ENCODE data around the gene TMEM115.
A peak's percentile ranks its signal among the peaks of the same experiment; 100 is the strongest.

The TMEM115 gene

GRCh38 chr3:50331364-50331907 is 27.9 kb downstream of the TMEM115 start:
- no peak for DNase-seq (ENCODE audit: low read depth)

GRCh38 chr3:50330330-50330729 is 29.0 kb downstream of the TMEM115 start:
- DNase-seq (ENCODE audit: low read depth) = no peak

- peak; percentile 90 for DNase-seq (ENCODE audit: low read depth)
Measured at GRCh38 chr3:50327943-50328691, 31.2 kb downstream of the TMEM115 start, which contains the start of gene TUSC2. Gene TUSC2, minus strand, starts transcription at chr3:50328223. Its CDS starts 124 bp downstream, at chr3:50328099.

GRCh38 chr3:50327129-50327528 is 32.2 kb downstream of the TMEM115 start:
- no peak for DNase-seq (ENCODE audit: low read depth)

DNA sequence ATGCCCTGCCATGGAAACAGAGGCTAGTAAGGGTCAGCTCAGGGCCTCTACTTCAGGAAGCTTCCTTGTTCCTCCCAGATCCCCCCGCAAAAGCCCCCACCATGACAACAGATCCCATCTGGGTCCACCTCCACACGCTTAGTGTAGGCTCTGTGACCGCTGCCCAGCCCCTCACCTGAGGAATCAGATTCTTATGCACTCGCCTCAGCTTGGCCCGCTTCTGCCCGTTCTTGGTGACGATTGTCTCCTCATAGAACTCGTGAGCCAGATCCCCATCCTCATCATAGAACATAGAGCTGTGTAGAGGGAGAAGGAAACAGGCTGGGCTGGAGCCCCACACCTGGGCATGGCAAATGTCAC is 33.2 kb downstream of the TMEM115 start:
- DNase-seq (ENCODE audit: low read depth) = no peak

DNA sequence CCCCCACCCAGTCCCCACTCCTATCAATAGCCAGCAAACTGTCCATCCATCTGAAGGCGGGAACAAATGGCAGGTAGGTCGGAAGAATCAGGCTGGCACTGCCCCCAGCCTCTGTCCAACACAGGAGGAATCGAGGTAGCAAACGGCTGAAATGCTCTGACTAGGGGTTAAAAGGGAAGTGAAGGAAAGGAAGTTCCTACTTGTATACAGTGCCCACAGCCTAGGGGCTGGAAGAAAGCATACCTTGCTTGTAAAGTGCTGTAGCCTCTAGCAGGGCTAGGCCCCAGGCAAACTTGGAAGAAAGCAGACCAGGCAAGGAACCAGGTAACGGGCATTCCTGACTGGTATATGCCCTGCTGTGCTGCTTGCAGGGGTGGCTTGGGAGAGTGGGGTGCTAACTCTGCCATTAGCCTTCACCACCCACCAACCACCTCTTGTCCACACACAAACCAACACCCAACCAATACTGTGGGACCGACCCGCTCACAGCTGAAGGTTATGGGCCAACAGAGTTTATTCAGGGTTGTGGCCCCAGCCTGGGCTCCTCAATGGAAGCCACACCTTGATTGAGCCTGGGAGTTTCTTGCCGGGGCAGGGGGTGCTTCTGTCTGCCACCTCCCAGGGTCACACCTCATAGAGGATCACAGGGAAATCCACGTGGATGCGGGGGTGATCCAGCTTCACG is 33.7 kb downstream of the TMEM115 start:
- DNase-seq (ENCODE audit: low read depth) = no peak

- DNase-seq (ENCODE audit: low read depth) = no peak
Measured at GRCh38 chr3:50325113-50325480, 34.2 kb downstream of the TMEM115 start.

GRCh38 chr3:50324351-50325112 is 34.8 kb downstream of the TMEM115 start:
- peak; percentile 26 for DNase-seq (ENCODE audit: low read depth)

DNA sequence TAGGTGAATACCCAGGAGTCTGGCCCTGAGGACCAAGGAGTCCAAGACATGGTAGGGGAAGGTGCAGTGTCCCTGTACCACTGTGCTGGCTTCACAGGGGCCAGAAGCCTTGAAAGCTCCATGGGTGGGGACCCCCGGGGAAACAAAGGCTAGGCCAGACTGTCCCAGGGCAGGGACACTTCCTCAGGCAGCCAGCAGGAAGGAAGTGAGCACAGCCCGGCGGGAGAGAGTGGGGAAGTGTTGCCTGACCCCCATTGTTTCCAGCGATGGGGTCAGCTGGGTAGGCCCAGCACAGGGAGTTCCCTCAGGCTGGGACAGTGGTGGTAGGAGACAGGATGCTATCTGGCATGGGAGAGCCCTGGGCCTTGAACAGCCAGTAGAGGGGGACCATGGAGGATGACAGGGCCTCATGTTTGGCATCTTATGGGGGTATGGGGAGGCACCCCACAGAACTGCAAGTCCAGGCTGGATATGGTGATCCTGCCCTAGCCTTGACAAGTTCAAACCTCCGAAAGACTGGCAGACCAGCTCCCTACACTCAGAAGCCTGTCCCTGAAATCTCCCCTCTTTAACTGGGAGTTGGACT is 35.6 kb downstream of the TMEM115 start:
- DNase-seq (ENCODE audit: low read depth) = no peak

DNA sequence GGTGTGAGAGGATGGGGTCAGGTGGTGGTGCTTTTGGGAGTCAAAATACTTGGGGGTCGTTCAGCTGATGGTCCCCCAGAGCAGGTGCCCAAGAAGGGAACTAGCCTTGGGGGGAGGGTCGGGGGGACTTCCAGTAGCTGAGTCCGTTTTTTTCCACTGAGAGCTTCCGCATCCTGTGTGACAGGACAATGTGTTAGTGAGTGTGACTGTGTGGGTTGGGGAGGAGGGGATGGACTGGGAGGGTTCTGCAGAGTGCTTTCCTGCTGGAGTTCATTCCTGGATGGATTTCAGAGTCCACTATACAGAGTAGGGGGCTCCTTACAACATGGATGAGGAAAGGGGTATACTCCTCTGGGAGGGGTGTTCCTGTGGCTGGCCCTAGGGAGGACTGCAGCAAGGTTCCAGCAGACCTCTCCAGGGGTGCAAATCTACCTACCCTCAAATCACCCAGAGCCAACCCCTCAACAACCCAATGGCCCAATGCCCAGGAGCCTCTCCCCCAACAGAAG is 36.2 kb downstream of the TMEM115 start:
- DNase-seq (ENCODE audit: low read depth) = no peak

- no peak for DNase-seq (ENCODE audit: low read depth)
Measured at GRCh38 chr3:50322386-50323091, 36.8 kb downstream of the TMEM115 start, which contains the start of gene HYAL2. Gene HYAL2, minus strand, starts transcription at chr3:50322745. Its CDS starts 2,256 bp downstream, at chr3:50320489.

DNA sequence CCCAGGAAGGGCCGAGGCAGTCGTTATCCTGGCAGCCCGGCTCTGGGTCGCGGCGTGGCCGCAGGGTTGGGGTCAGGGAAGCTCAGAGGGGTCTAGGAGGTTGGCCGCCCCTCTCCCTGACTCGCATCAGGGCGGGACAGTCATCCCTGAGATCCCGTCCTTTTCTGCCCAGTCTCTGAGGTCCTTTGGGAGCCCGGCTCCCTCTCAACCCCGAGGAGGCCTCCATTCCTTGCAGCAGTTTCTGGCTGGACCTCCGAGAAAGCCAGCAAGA is 37.3 kb downstream of the TMEM115 start:
- no peak for DNase-seq (ENCODE audit: low read depth)

DNA sequence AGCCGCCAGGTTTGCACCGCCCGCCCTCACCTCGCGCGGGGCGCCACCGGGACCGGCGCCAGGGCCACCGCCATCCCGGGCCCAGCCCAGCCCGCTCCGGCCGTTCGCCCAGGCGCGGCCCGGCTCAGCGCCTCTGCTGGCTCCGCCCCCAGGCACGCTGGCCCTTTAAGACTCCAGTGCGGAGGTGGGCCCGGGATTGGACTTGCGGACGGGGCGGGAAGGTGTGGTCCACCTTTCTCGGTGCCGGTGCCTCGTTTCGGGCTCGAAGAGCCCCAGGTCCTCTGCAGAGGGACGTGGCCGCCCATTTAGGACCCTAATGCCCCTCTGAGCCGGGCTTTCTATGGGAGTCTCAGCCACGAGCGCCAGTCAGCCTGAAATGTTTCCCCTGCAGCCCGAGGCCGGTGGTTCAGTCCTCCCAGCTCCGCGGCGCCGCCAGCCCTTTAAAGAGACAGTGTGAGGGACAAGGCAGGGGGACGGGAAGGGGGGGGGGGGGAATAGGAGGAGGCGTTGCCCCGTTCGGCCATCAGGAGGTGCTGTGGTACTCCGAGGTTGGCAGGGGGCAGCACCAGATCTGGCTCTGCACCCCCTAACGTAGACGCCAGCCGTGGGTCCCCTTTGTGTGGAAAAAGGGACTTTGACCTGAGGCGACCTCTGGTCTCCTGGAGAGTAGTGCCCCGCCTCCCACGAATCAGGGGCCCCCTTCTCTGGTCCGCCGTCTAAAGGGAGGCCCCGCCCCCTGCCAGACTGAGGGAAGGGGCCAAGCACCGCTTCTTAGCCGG is 37.8 kb downstream of the TMEM115 start:
- DNase-seq (ENCODE audit: low read depth) = peak; percentile 61

DNA sequence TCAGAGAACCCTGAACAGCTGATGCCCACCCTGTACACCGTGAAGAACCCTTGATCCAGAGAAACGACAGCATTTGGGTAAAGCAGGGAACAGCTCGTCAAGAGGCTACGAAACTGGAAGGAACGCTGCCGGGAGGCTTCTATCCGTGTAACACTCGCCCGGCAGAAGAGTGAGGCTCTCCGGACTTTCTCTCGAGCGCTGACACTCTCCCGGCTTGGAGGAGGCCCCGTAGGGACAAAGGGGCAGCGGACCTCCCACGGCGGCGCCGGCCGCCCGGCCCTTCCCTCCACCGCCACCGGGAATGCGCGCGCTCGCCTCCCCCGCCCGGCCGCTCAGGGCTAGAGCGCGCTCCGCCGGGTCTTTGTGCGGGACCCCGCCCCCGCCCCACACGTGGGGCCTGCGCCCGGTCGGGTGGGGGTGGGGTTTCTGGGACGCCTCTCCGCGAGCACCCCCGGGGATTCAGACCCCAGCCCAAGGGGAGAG is 38.4 kb downstream of the TMEM115 start:
- DNase-seq (ENCODE audit: low read depth) = peak; percentile 37

DNA sequence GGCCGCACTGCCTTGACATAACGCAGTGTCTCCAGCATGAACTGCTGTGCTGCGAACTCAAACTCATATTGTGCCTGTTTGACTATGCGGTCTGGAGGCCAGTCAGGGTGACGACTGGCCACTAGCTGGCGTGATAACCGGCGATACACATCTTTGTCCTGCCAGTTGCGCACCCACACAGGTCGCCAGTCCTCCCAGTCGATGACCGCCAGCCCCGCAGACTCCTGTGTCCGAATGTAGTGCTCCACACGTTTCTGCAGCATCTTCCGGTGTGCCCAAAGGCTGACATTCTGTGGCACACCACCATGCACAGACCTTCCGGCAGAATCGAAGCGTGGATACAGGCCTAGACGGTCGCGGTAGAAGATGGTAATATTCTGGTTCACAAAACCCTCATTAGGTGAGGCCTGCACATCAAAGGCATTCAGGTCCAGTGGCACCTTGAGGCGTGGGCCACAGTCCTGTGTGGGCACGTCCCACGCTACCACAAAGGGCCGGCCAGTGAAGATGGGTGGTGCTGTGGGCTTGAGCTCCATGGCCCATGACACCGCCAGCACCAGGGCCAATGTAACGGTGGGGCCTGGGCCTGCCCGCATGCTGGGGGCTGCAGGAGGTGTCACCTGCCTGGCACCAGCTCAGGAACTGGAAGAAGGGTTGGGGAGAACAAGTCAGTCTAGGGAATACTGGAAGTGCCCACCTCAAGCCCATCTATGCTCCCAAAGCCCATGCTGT is 39.3 kb downstream of the TMEM115 start:
- no peak for DNase-seq (ENCODE audit: low read depth)

DNA sequence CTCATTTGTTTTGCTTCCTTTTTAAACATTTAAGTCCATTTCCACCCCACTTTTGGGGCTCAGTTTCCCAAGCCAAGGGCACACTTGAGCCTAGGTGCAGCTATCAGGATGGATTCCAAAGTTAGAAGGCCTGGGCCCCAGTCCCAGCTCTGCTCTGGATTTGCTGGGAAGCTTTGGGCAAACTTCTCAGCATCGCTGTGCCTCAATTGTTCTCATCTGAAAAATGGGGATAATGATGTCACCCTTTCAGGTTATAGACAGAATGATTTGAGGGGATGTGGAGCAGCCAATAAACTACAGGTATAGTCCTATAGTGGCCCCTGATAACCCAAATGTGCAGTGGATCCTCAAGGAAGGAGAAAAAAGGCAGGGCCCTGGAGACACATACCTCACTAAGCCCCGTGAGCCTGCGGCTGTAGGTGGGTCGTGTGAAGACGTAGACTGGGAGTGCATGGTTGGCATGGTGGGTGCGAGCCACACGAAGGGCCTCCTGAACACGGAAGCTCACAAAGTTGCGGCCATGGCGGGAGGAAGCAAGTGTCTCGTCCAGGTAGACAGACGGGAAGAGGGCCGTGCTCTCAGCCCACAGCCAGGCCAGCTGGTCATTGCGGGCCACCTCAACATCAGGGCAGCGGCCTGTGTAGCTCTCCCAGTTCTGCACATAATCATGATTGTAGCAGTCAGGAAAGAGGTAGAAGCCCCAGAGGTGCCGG is 40.0 kb downstream of the TMEM115 start:
- no peak for DNase-seq (ENCODE audit: low read depth)

DNA sequence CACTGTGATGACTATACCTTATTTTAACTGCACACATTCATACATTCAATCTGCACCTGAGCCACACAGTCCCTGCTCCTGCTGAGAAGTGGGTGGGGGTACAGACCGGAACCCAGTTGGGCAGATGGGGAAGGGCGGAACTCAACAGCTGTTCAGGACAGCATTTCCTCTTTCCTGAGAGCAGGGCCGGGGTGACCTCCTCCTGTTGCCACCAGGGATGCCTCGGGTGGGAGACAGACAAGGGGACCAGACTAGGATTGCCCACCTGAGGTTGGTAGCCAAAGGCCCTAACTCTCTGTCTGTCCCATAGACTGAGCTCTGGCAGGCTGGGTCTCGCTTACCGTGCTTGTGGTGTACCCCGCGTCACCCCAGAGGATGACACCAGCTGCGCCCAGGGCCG is 40.7 kb downstream of the TMEM115 start:
- no peak for DNase-seq (ENCODE audit: low read depth)

DNA sequence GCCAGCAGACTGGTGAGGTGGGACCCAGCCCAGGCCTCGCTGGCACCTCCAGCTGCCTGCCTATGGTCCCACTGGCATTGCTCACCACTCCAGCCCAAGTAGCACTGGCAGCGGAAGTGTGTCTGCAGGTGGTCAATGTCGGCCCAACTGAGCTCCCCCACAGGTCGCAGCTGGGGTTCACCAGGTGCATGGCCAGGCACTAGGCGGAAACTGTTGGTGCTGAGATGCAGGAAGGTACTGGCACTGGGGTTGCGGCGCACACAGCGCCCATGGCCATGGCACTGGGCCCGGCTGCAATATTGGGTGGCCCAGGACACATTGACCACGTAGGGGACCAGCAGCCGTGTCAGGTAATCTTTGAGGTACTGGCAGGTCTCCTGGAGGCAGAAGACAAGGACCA is 41.2 kb downstream of the TMEM115 start:
- no peak for DNase-seq (ENCODE audit: low read depth)

- no peak for DNase-seq (ENCODE audit: low read depth)
Measured at GRCh38 chr3:50317300-50317699, 42.0 kb downstream of the TMEM115 start.

All from T-helper 22 cell (primary cell).